ENCODE measurements around the gene COL5A3. TPM values are rescaled to one million over a fixed set of nuclear protein-coding genes. Genes with fewer than 3 reads are reported as not detected.
A peak's percentile ranks its signal among the peaks of the same experiment; 100 is the strongest.

Gene COL5A3
- total RNA-seq, 4 donors from 2014 or later = 41.3 to 102 (median 56.3) TPM

GRCh38 chr19:9961103-9961502, 49.2 kb downstream of the COL5A3 start:
- TF ChIP-seq POLR2A (IDR thresholded peaks at IDR 0.05) (no peak), EP300 (IDR thresholded peaks at IDR 0.05) (no peak)
- TF ChIP-seq, protein P1, sequence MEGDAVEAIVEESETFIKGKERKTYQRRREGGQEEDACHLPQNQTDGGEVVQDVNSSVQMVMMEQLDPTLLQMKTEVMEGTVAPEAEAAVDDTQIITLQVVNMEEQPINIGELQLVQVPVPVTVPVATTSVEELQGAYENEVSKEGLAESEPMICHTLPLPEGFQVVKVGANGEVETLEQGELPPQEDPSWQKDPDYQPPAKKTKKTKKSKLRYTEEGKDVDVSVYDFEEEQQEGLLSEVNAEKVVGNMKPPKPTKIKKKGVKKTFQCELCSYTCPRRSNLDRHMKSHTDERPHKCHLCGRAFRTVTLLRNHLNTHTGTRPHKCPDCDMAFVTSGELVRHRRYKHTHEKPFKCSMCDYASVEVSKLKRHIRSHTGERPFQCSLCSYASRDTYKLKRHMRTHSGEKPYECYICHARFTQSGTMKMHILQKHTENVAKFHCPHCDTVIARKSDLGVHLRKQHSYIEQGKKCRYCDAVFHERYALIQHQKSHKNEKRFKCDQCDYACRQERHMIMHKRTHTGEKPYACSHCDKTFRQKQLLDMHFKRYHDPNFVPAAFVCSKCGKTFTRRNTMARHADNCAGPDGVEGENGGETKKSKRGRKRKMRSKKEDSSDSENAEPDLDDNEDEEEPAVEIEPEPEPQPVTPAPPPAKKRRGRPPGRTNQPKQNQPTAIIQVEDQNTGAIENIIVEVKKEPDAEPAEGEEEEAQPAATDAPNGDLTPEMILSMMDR (IDR thresholded peaks at IDR 0.05) = no peak

GRCh38 chr19:9958379-9958821, 51.9 kb downstream of the COL5A3 start:
- 75 to 84% methylated on average over 1 of the region's 1 CpG for WGBS, 2 donors
- no peak overlapping the region for H3K4me3 ChIP-seq
- no peaks in the 10 kb centered on the region for H3K27me3 ChIP-seq

More at GRCh38 chr19:9961103-9961502, 49.2 kb downstream of the COL5A3 start:
- Histone ChIP-seq H3K4me1 (no peaks in the 10 kb centered on the region), H3K9me3 (no peaks in the 10 kb centered on the region), H3K27me3 (no peaks in the 10 kb centered on the region), H3K36me3 (peaks cover 0 to 85% (median 0%) of the 10 kb centered on the region in 3 donors), H3K27ac (no peak overlapping the region), H3K4me3 (no peak overlapping the region)
- no peak for DNase-seq (ENCODE audit: low spot score in 2 of 2)
- WGBS, 2 donors = 92 to 94% methylated on average over 4 of the region's 4 CpGs

DNA sequence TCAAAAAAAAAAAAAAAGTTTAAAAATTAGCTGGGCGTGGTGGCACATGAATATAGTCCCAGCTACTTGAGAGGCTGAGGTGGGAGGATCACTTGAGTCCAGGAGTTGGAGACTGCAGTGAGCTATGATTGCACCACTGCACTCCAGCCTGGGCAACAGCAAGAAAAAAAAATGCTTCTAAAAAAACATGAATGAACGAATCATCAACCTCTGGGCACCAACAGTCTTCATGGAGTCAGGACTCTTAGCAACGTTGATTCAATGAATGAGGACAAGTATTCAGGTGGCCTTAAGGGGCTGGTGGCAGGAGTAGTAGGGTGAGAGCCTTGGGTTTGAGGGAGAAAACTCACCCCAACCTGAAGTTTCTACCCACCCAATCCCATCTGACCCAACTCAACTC, 53.3 kb downstream of the COL5A3 start:
- Histone ChIP-seq H3K9me3 (no peaks in the 10 kb centered on the region), H3K4me1 (no peaks in the 10 kb centered on the region), H3K27ac (no peak overlapping the region), H3K27me3 (no peaks in the 10 kb centered on the region), H3K4me3 (no peak overlapping the region), H3K36me3 (peaks cover 0 to 45% (median 0%) of the 10 kb centered on the region in 3 donors)
- no peak for DNase-seq (ENCODE audit: low spot score in 2 of 2)
- TF ChIP-seq POLR2A (IDR thresholded peaks at IDR 0.05) = no peak
- 65 to 67% methylated on average over 3 of the region's 3 CpGs for WGBS, 2 donors

More at GRCh38 chr19:9958379-9958821, 51.9 kb downstream of the COL5A3 start:
- TF ChIP-seq, protein P1 (IDR thresholded peaks at IDR 0.05) = no peak
- TF ChIP-seq POLR2A (IDR thresholded peaks at IDR 0.05) (no peak), EP300 (IDR thresholded peaks at IDR 0.05) (no peak)
- Histone ChIP-seq H3K4me1 (no peaks in the 10 kb centered on the region), H3K36me3 (peaks cover 0 to 60% (median 0%) of the 10 kb centered on the region in 3 donors), H3K9me3 (no peaks in the 10 kb centered on the region), H3K27ac (no peak overlapping the region)
- DNase-seq (ENCODE audit: low spot score in 2 of 2) = peak in 1 of 2 donors; percentile 24

- H3K4me1 ChIP-seq = no peaks in the 10 kb centered on the region
- no peak for DNase-seq (ENCODE audit: low spot score in 2 of 2)
- no peaks in the 10 kb centered on the region for H3K27me3 ChIP-seq
- H3K36me3 ChIP-seq = peaks cover 0 to 17% (median 0%) of the 10 kb centered on the region in 3 donors
- no peak for TF ChIP-seq POLR2A (IDR thresholded peaks at IDR 0.05)
- TF ChIP-seq EP300 (IDR thresholded peaks at IDR 0.05) = no peak
- TF ChIP-seq, protein P1 (IDR thresholded peaks at IDR 0.05) = no peak
- no peaks in the 10 kb centered on the region for H3K9me3 ChIP-seq
- 75 to 80% methylated on average over 17 to 18 of the region's 18 CpGs for WGBS, 2 donors
- no peak overlapping the region for H3K27ac ChIP-seq
- H3K4me3 ChIP-seq = no peak overlapping the region
These were observed 56.3 kb downstream of the COL5A3 start for GRCh38 chr19:9953802-9954542.

GRCh38 chr19:9952276-9952675, 58.0 kb downstream of the COL5A3 start:
- DNase-seq (ENCODE audit: low spot score in 2 of 2) = no peak
- WGBS, 2 donors = 73 to 77% methylated on average over 5 of the region's 5 CpGs
- Histone ChIP-seq H3K9me3 (no peaks in the 10 kb centered on the region), H3K4me3 (no peak overlapping the region), H3K36me3 (peaks cover 0 to under 1% (median 0%) of the 10 kb centered on the region in 3 donors), H3K27me3 (no peaks in the 10 kb centered on the region), H3K4me1 (no peaks in the 10 kb centered on the region), H3K27ac (no peak overlapping the region)
- TF ChIP-seq EP300 (IDR thresholded peaks at IDR 0.05) = no peak
- TF ChIP-seq, protein P1 (IDR thresholded peaks at IDR 0.05) = no peak
